ENCODE data around the gene ATP2B2.

The ATP2B2 gene

DNA sequence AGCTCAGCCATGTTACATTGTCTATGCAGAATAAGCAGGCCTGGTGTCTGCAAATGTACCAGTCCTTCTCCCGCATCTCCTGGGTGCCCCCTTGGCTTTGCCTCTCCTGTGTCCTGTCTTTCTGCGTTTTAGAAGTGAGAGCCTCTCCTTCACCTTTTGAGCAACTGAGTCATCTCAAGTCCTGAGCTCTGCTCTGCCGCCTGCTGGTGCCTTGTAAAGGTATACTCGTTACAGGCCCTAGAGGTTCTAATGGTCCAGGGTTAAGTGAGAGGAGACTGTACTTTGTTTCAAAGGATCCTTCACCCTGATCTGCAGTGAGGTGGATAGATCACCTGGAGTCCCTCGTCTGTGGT, 225.2 kb downstream of the ATP2B2 start:
- no peak; the same call in 2 of the 3 replicates for ATAC-seq
- no peak for TF ChIP-seq GLIS3 (CRISPR knock-in tag; IDR thresholded peaks at IDR 0.05)
- TF ChIP-seq BACH2 (CRISPR knock-in tag; IDR thresholded peaks at IDR 0.05; ENCODE audit: borderline replicate concordance): no peak
- TF ChIP-seq, protein P1, sequence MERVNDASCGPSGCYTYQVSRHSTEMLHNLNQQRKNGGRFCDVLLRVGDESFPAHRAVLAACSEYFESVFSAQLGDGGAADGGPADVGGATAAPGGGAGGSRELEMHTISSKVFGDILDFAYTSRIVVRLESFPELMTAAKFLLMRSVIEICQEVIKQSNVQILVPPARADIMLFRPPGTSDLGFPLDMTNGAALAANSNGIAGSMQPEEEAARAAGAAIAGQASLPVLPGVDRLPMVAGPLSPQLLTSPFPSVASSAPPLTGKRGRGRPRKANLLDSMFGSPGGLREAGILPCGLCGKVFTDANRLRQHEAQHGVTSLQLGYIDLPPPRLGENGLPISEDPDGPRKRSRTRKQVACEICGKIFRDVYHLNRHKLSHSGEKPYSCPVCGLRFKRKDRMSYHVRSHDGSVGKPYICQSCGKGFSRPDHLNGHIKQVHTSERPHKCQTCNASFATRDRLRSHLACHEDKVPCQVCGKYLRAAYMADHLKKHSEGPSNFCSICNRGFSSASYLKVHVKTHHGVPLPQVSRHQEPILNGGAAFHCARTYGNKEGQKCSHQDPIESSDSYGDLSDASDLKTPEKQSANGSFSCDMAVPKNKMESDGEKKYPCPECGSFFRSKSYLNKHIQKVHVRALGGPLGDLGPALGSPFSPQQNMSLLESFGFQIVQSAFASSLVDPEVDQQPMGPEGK (CRISPR knock-in tag; IDR thresholded peaks at IDR 0.05; ENCODE audit: borderline replicate concordance): no peak
- TF ChIP-seq RARB (CRISPR knock-in tag; IDR thresholded peaks at IDR 0.05): no peak
- TF ChIP-seq, protein P2, sequence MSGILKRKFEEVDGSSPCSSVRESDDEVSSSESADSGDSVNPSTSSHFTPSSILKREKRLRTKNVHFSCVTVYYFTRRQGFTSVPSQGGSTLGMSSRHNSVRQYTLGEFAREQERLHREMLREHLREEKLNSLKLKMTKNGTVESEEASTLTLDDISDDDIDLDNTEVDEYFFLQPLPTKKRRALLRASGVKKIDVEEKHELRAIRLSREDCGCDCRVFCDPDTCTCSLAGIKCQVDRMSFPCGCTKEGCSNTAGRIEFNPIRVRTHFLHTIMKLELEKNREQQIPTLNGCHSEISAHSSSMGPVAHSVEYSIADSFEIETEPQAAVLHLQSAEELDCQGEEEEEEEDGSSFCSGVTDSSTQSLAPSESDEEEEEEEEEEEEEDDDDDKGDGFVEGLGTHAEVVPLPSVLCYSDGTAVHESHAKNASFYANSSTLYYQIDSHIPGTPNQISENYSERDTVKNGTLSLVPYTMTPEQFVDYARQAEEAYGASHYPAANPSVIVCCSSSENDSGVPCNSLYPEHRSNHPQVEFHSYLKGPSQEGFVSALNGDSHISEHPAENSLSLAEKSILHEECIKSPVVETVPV (CRISPR knock-in tag; IDR thresholded peaks at IDR 0.05): no peak
- no peak for TF ChIP-seq TOX (CRISPR knock-in tag; IDR thresholded peaks at IDR 0.05; ENCODE audit: borderline replicate concordance)
- TF ChIP-seq, protein P3, sequence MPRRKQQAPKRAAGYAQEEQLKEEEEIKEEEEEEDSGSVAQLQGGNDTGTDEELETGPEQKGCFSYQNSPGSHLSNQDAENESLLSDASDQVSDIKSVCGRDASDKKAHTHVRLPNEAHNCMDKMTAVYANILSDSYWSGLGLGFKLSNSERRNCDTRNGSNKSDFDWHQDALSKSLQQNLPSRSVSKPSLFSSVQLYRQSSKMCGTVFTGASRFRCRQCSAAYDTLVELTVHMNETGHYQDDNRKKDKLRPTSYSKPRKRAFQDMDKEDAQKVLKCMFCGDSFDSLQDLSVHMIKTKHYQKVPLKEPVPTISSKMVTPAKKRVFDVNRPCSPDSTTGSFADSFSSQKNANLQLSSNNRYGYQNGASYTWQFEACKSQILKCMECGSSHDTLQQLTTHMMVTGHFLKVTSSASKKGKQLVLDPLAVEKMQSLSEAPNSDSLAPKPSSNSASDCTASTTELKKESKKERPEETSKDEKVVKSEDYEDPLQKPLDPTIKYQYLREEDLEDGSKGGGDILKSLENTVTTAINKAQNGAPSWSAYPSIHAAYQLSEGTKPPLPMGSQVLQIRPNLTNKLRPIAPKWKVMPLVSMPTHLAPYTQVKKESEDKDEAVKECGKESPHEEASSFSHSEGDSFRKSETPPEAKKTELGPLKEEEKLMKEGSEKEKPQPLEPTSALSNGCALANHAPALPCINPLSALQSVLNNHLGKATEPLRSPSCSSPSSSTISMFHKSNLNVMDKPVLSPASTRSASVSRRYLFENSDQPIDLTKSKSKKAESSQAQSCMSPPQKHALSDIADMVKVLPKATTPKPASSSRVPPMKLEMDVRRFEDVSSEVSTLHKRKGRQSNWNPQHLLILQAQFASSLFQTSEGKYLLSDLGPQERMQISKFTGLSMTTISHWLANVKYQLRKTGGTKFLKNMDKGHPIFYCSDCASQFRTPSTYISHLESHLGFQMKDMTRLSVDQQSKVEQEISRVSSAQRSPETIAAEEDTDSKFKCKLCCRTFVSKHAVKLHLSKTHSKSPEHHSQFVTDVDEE (CRISPR knock-in tag; IDR thresholded peaks at IDR 0.05): no peak
- TF ChIP-seq ARNTL (CRISPR knock-in tag; IDR thresholded peaks at IDR 0.05; ENCODE audit: borderline replicate concordance, low read depth): no peak
- TF ChIP-seq, protein P4, sequence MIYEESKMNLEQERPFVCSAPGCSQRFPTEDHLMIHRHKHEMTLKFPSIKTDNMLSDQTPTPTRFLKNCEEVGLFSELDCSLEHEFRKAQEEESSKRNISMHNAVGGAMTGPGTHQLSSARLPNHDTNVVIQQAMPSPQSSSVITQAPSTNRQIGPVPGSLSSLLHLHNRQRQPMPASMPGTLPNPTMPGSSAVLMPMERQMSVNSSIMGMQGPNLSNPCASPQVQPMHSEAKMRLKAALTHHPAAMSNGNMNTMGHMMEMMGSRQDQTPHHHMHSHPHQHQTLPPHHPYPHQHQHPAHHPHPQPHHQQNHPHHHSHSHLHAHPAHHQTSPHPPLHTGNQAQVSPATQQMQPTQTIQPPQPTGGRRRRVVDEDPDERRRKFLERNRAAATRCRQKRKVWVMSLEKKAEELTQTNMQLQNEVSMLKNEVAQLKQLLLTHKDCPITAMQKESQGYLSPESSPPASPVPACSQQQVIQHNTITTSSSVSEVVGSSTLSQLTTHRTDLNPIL (CRISPR knock-in tag; IDR thresholded peaks at IDR 0.05; ENCODE audit: low read depth): no peak
- no peak for TF ChIP-seq OSR1 (CRISPR knock-in tag; IDR thresholded peaks at IDR 0.05)
- TF ChIP-seq, protein P5, sequence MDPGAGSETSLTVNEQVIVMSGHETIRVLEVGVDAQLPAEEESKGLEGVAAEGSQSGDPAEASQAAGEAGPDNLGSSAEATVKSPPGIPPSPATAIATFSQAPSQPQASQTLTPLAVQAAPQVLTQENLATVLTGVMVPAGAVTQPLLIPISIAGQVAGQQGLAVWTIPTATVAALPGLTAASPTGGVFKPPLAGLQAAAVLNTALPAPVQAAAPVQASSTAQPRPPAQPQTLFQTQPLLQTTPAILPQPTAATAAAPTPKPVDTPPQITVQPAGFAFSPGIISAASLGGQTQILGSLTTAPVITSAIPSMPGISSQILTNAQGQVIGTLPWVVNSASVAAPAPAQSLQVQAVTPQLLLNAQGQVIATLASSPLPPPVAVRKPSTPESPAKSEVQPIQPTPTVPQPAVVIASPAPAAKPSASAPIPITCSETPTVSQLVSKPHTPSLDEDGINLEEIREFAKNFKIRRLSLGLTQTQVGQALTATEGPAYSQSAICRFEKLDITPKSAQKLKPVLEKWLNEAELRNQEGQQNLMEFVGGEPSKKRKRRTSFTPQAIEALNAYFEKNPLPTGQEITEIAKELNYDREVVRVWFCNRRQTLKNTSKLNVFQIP (CRISPR knock-in tag; IDR thresholded peaks at IDR 0.05; ENCODE audit: borderline replicate concordance, low read depth): no peak
- no peak for TF ChIP-seq PPARA (CRISPR knock-in tag; IDR thresholded peaks at IDR 0.05; ENCODE audit: borderline replicate concordance)
- no peak for TF ChIP-seq SNAI2 (CRISPR knock-in tag; IDR thresholded peaks at IDR 0.05)
- no peak for TF ChIP-seq ZFP30 (CRISPR knock-in tag; IDR thresholded peaks at IDR 0.05)
- TF ChIP-seq ZFP3 (CRISPR knock-in tag; IDR thresholded peaks at IDR 0.05): no peak

DNA sequence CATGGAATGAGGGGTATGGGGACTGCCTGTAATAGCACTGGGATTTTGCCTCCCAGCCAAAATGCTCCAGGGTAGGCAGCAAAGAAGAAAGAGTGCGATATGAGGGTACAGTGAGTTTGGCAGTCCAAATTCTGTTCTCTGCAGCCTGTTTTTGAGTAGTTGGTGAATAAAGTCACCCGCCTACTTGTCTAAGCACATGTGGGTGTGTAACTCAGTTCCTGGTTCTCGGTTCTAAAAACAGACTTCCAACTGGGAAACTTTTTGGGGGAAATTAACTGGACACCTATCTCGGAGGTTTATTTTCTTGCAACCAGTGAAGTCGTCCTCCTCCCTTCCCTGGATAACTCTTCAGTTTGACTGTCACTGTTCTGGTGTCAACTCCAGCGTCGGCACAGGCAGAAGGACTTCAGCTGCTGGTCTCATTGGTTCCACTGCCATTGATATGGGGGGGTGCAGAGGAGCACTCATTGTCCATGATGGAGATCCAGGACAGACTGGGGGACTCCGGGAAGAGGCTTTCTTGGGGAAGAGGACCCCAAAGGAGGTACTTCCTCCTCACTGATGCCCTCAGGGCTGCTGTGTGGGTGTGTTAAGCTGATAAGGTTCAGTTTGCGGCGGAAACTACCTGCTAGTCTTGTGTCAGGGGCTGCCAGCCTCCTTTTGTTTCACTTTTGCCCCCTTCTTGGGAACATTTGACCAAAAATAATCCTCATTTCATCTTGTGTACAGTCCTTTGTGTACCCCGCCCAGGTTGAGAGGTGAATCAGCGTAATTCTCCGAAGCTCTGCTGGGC, 225.8 kb downstream of the ATP2B2 start:
- TF ChIP-seq ISL1 (CRISPR knock-in tag; IDR thresholded peaks at IDR 0.05) (no peak), TOX (CRISPR knock-in tag; IDR thresholded peaks at IDR 0.05; ENCODE audit: borderline replicate concordance) (no peak), GLIS3 (CRISPR knock-in tag; IDR thresholded peaks at IDR 0.05) (no peak), CSDC2 (CRISPR knock-in tag; IDR thresholded peaks at IDR 0.05) (no peak), ZNF565 (CRISPR knock-in tag; conservative IDR thresholded peaks at IDR 0.05; ENCODE audit: low read depth) (no peak), ARNTL (CRISPR knock-in tag; IDR thresholded peaks at IDR 0.05; ENCODE audit: borderline replicate concordance, low read depth) (no peak)
- TF ChIP-seq, protein P4 (CRISPR knock-in tag; IDR thresholded peaks at IDR 0.05; ENCODE audit: low read depth): no peak
- TF ChIP-seq, protein P5 (CRISPR knock-in tag; IDR thresholded peaks at IDR 0.05; ENCODE audit: borderline replicate concordance, low read depth): no peak
- no peak for ATAC-seq

Measured in SK-N-SH treated with all-trans-retinoic acid at 6 μM for 48 hours (cell line).